ENCODE data around the gene GLIS1.
"Not testable (repeated sequence)": the region's sequence is repeated elsewhere in the genome, so short reads cannot be mapped to it uniquely, and the experiment has no call there.

The GLIS1 gene

GRCh38 chr1:53739109-53739681 lies at the start of gene GLIS1:
Gene GLIS1, minus strand, starts transcription at chr1:53739164. Its CDS starts 1,100 bp downstream, at chr1:53738064.
- no peak for DNase-seq

DNA sequence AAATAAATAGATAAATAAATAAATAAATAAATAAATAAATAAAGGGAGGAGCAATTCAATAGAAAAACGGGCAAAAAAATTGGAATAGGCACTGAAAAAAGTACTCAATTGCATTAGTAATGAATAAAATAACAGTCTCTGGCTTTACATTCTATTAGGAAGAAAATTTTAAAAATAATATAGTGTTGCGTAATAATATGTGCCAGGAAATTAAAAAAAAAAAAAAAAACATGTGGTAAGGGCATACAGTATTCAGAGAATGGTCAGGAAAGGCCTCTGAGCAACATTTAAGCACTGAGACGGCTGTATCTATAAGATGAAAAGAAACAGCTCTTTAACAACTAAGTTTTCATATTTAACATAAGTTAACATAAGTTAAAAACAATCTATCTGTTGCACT lies 48.7 kb upstream of the GLIS1 start:
- no peak for DNase-seq

GRCh38 chr1:53783056-53783455 lies 44.1 kb upstream of the GLIS1 start:
- DNase-seq, result no peak

GRCh38 chr1:53781654-53782053 lies 42.7 kb upstream of the GLIS1 start:
- no peak for DNase-seq

GRCh38 chr1:53777272-53777671 lies 38.3 kb upstream of the GLIS1 start:
- no peak for DNase-seq

GRCh38 chr1:53771648-53772047 lies 32.7 kb upstream of the GLIS1 start:
- DNase-seq, result no peak

DNA sequence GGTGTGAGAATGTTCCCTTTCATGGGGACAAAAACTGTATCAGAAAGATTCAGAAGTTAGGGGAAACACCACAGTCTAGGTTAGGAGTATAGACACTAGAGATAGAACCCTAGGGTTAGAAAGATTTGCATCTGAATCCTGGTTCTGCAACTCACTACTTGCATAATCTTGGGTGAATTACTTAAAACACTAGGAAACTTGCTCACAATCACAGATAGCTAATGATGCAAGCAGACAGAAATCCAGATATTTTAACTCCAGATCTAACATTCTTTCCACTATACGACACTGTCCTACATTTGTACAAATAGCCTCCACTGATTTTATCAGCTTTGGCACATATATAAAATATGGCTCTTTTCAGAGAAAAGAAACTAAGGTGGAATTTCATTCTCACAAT lies 30.8 kb upstream of the GLIS1 start:
- no peak for DNase-seq

DNA sequence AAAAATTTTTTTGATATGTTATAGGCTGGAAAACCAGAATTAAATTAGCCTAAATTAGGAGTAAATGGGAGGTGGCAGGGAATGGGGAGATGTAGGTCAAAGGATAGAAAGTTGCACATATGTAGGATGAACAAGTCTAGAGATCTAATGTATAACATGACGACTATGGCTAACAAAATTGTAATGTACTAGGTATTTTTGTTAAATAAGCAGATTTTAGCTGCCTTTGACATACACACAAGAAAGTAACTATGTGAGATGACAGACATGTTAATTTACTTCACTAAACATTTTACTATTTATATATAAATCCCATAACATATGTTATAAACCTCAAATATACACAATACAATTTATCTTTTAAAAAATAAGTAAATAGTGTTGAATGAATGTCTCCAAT lies 30.2 kb upstream of the GLIS1 start:
- DNase-seq, result no peak

- DNase-seq, result no peak
Observed at GRCh38 chr1:53766831-53767405, 28.0 kb upstream of the GLIS1 start.

GRCh38 chr1:53766194-53766742 lies 27.3 kb upstream of the GLIS1 start:
- no peak for DNase-seq

GRCh38 chr1:53765657-53766056 lies 26.7 kb upstream of the GLIS1 start:
- DNase-seq, result no peak

GRCh38 chr1:53763911-53764310 lies 24.9 kb upstream of the GLIS1 start:
- DNase-seq, result no peak

GRCh38 chr1:53763461-53763860 lies 24.5 kb upstream of the GLIS1 start:
- no peak for DNase-seq

DNA sequence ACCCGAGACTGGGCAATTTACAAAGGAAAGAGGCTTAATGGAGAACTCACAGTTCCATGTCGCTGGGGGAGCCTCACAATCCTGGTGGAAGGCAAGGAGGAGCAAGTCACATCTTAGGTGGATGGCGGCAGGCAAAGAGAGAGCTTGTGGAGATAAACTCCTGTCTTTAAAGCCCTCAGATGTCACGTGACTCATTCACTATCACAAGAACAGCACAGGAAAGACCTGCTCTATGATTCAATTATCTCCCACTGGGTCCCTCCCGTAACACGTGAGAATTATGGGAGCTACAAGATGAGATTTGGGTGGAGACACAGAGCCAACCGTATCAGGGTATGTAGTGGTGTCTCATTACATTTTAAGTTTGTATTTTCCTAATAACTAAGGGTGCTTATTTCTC lies 21.5 kb upstream of the GLIS1 start:
- not testable (repeated sequence) for DNase-seq

DNA sequence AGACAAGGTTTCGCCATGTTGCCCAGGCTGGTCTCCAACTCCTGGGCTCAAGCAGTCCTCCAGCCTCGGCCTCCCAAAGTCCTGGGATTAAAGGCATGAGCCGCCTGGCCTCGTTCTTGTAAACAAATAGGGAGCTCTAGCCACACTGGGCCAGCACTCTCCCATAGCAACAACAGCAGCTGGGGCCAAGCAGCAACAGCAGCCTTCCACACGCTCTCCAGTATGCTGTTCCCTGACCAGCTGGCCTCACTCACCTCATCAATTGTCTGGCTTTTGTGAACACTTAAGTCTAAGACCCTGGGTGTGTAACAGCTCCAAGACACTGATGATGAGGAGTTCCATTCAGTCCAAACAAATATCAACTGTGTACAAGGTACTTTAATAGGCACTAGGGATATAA lies 16.9 kb upstream of the GLIS1 start:
- DNase-seq, result no peak

- DNase-seq, result no peak
Observed at GRCh38 chr1:53754484-53755312, 15.7 kb upstream of the GLIS1 start.

GRCh38 chr1:53752281-53752680 lies 13.3 kb upstream of the GLIS1 start:
- no peak for DNase-seq

GRCh38 chr1:53747841-53748240 lies 8.9 kb upstream of the GLIS1 start:
- no peak for DNase-seq

DNA sequence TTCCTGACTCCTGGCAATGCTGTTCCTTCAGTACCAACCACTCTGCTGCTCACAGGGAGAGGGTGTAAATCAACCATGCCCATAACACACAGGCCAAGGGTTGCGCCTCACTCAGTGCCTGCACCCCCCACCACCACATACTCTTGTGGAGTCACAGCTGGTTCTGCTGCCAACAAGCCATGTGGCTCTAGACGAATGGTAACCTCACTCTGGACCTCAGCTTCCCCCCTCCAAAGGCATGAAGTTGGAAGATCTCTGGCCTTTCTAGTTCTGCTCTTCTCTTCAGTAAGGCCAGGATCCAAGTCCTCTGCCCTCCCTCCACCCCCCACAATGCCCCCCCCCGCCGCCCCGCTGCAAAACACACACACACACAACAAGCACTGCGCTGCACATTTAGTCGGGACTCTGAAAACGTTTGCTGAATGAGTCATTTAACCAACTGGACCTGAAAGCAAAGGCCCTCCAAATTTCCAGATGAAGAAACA lies 1.7 kb upstream of the GLIS1 start:
- DNase-seq, result no peak

GRCh38 chr1:53738205-53739108 lies 507 bp downstream of the GLIS1 start:
- DNase-seq, result no peak

GRCh38 chr1:53737648-53738204 lies 1.2 kb downstream of the GLIS1 start:
- no peak for DNase-seq

GRCh38 chr1:53736290-53736689 lies 2.7 kb downstream of the GLIS1 start:
- no peak for DNase-seq

Measured in activated CD4-positive, alpha-beta T cell treated with anti-CD3 and anti-CD28 coated beads, Interleukin-2, amount 50 U/mL, for 4 hours (primary cell).